CD4-positive, alpha-beta T cell treated with Interleukin-15 for 1 hour (primary cell): ENCODE measurements around the gene NAALADL1.

Experiments
- DNase-seq: peaks from one replicate; pipeline ENCODE4 v3.0.0-alpha.2; 2020

NAALADL1 gene

DNA sequence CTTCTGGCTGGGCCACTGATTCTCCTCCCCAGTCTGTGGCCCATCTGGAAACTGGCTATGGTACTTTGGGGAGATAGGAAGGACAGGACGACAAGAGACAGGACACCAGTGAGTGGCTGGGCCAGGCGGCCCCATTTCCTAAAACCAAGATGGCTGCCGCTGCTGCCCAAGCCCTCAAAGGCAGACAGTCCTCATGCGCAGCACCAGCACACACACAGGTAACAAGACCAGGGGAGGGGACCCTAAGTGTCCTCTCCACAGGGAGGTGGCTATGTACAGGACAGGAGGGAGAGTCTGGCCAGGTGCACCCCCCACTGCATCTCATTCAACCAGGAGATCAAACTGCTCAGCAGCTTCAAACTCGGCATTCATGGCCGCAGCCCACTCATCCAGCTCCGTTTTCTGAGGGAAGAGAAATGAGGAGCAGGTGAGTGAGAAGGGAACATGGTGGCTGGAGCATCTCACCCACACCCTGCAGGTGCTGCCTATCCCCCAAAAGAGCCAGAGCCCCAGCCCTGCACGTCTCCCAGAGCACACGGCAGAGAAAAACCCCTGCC lies 20.5 kb upstream of the NAALADL1 start:
- DNase-seq = no peak

- DNase-seq = peak; percentile 68
Measured at GRCh38 chr11:65078151-65078550, 19.8 kb upstream of the NAALADL1 start.

DNA sequence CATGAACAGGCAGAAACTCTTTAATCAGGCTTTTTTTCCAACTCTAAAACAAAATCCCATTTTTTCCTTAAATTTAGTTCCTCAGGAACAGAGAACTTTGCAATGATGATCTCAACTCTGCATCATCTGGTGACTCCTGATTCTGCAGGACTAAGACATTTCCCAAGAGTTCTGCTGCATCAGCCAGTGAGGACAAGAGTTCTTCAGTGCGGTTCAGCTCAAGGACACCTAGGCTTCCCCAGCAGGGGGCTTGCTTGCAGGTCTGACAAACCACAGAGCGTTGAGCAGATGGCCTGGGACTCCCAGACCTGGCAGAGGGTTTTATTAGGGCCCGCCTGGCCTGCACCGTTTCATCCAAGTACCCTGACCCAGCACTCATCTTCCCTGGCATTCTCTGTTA lies 19.1 kb upstream of the NAALADL1 start:
- no peak for DNase-seq

DNA sequence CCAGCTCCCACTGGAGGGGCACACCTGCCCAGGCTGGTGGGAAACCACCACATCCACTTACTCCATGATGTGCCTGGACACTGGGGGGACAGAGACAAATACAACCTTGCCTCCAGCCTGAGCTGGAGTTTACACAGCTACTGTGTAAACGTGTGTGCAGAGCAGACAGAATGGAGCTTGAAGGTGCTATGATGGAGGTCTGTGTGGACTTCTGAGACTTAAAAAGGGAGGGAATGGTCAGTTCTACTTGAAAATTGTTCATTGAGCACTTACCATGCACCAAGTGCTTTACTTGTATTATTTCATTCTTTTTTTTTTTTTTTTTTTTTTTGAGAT lies 14.2 kb upstream of the NAALADL1 start:
- DNase-seq = no peak

- no peak for DNase-seq
Measured at GRCh38 chr11:65071907-65072630, 13.7 kb upstream of the NAALADL1 start.

- DNase-seq = no peak
Measured at GRCh38 chr11:65069217-65069616, 10.9 kb upstream of the NAALADL1 start.

DNA sequence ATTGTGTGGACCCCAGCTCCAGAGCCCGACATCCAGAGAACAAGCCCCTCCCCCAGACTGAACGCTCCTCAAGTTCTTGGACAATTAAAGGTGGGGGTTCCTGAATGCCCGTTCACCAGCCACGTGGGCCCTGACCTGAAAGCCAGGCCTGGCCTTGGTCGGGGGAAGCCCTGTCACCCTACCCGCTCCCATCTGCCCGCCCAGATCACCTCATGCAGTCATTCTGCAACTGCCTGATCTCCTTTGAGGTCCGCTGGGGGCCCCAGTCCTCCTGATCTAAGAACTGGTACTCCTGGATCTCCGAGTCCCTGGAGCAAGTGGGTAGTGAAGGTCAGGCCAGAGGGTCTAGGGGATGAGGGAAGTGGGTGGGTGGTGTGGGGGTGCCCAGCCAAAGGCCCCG lies 9.1 kb upstream of the NAALADL1 start:
- DNase-seq = no peak

GRCh38 chr11:65066805-65067291 lies 8.5 kb upstream of the NAALADL1 start:
- DNase-seq = no peak

- no peak for DNase-seq
Measured at GRCh38 chr11:65066315-65066714, 8.0 kb upstream of the NAALADL1 start.

GRCh38 chr11:65065851-65066250 lies 7.5 kb upstream of the NAALADL1 start:
- DNase-seq = no peak

GRCh38 chr11:65064847-65065240 lies 6.5 kb upstream of the NAALADL1 start:
- DNase-seq = no peak

DNA sequence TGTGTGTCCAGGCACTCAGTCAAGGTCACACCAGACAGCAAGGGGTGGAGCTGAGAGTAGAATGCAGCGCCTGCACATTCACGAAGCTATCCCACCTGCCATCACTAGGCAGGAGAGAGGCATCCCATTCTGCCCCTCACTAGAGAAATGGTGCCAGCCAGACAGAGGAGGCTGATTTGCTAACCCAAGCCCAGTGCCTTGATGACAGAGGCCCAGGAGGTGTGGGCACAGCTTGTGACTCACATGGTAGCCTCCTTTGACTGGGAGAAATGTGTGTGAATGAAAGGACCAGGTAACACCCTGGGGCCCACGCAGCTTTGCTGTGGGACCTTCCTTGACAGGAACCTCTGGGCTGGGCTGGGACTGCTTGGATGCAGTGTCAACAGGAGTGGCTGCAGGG lies 5.2 kb upstream of the NAALADL1 start:
- no peak for DNase-seq

DNA sequence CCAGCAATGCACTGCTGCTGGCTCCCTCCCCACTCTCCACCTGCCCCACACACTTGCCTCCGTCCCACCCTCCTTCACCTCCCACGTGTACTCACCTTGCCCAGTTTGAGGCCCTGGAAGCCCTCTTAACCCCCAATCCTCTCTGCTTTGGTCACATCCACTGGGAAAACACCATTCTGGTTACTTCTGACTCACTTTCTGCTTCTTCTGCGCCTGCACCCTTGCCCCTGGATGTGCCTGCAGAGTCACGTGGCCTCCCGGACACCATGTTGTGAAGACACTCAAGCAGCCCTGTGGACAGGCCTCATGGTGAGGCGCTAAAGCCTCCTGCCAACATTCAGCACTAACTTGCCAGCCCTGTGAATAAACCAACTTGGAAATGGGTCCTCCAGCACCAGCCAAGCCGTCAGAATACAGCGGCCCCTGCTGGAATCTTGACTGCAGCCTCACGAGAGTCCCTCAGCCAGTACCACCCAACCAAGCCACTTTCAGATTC lies 2.6 kb upstream of the NAALADL1 start:
- no peak for DNase-seq

DNA sequence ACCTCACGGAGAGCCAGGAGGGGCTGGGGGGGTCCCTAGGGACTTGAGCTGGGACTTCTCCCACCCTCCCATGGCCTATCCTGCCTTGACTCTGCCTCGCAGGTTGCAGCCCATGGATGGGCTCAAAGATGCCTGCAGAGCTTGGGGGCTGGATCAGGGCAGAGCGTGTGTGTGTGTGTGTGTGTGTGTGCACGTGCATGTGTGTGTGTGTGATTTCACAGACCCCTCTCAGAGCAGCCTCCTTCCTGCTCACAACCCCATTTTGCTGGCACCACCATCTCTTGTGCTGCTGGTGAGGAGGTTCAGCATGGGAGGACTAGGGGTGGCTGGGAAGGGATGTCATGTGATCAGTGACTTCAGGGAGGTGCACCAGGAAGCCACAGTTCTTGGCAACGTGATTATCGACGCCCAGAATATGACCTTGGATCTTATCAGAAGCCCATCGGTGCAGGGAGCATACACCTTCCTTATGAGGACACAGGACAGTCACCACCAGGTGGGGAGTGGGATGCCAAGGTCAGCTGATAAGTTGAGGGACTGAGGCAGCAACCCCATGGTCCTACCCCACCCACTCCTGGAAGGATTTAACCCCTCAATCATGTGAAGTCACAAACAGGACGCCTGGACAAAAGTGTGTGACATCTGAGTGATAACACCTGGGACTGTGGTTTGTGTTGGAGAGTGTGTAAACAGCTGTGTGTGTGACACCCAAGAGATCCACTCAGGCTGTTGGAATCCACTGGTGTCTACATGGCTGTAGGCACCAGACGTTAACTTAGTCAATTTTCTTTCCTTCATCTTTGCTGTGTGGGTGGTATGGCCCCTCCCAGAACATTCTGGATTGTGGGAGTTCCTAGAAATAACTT lies 1.8 kb upstream of the NAALADL1 start:
- no peak for DNase-seq

DNA sequence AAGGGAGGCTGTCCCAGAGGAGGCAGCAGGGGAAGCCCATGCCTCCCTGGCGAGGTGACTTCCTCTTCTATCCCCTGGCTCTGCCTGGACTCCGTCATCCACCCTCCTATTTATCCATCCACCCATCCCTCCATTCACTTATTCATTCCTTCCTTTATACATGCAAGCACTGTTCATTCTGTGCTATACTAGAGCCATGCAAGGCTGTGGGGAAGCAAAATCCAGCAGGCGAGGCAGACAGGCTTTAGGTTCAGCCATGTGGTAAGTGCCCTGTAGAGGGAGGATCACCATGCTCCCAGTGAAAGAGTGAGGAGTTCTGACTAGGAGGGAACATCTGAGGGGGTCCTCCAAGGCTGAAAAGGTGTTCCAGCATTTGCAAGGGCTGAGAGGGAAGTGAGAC lies 1.2 kb upstream of the NAALADL1 start:
- no peak for DNase-seq

DNA sequence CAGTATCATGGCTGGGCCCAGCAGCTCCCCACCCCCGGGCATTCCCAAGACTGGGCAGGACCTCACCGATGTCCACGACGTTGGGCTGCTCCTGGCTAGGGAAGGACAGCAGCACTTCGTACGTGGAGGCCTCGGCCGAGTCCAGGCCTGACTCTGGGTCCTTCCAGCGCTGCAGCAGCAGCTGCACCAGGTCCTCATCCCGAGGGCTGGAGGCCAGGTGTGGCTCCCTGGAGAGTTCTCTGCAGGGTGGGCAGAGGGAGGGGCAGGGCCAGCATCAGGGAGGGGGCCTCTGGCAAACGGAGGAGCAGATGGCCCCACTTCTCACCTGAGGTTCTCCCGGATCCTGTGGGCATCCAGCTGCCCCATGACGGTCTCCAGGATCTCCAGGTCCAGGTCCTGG lies 341 bp downstream of the NAALADL1 start:
- DNase-seq = no peak

- DNase-seq = no peak
Measured at GRCh38 chr11:65057526-65057925, 827 bp downstream of the NAALADL1 start.

GRCh38 chr11:65056999-65057398 lies 1.4 kb downstream of the NAALADL1 start:
- DNase-seq = no peak

- DNase-seq = no peak
Measured at GRCh38 chr11:65055538-65055937, 2.8 kb downstream of the NAALADL1 start.

- peak; percentile 26 for DNase-seq
Measured at GRCh38 chr11:65053827-65054508, 4.4 kb downstream of the NAALADL1 start.

DNA sequence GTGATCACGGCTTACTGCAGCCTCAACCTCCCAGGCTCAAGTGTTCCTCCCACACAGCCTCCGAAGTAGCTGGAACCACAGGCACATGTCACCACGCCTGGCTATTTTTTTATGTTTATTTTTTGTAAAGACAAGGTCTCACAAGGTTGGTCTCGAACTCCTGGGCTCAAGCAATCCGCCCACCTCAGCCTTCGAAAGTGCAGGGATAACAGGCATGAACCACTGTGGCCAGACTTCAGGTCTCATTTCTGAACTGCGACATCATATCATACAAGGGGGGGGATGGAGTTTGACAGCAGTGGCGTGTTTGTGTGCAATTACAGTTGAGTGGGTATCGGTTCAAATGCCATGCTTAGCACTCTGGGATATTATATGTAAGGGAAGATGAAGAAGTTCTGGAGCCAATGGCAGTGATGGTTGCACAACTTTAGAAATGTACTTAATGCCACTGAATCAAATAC lies 6.9 kb downstream of the NAALADL1 start:
- no peak for DNase-seq

DNA sequence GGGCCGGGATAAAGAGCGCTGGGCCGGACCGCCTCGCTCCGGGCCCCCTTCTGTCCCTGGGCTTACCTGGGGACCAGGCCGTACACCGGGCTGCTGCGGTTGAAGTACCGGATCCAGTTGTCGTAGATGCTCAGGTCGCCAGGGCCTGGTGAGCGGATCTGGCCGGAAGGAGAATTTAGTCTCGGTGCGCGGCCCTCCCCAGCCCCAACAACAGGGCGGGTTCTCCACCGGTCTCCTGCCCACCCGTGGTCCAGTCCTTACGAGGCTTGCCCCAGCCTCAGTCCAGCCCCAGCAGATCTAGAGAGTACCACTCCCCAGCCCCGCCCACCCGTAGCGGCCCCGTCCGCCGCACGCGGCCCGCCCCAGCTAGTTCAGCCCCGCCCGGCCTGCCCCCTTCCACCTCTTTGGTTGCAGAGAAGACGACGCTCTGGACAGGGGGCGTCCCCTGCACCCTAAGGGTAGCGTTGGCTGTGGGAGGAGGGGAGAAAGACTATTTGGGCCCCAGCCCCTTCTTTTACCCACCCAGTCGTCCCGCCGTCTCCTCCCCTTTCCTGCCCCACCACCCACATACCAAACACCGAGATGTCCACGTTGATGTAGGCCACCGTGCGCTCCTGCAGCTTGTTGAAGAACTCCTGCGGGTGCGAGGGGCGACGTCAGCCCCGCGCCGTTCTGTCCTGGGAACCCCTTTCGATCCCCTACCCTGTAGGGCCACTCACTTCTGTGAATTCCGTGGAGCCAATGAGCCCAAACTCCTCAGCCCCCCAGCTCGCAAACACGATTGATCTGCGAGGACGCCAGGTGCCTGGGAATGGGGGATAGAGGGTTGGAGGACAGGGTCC lies 10.6 kb downstream of the NAALADL1 start:
- no peak for DNase-seq
